Stimulated activated CD8-positive, alpha-beta memory T cell treated with anti-CD3 and anti-CD28 coated beads, Interleukin-2, amount 100 ng/mL, for 48 hours (primary cell): ENCODE results near the gene WDR26.
"Not testable (repeated sequence)": the region's sequence is repeated elsewhere in the genome, so short reads cannot be mapped to it uniquely, and the experiment has no call there.

Experiments
- DNase-seq, 2 donors: peaks; one replicate each; pipeline ENCODE4 v3.0.0-alpha.2; 2020; ENCODE audit warnings: low read depth in 2 of 2

The WDR26 gene

DNA sequence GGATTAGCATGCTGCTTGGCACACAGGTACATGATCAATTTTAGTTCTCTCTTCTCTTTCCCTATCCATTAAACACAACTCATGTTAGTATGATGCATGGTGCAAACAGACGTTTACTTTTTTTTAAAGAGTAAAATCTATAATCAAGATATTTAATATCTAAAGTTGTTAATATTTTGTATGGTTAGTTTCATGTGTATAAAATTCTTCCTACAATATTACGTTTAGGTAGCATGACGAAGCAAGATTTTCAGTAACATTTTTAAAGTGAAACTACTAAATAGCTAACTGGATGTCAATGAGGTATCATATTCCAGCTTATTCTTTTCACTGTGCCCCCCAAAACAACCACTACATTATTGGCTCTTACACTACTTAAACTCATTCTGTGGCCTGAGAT lies 41.3 kb downstream of the WDR26 start:
- no peak for DNase-seq

GRCh38 chr1:224392411-224393249 lies 42.0 kb downstream of the WDR26 start:
- no peak for DNase-seq

- no peak for DNase-seq
Observed at GRCh38 chr1:224390517-224390916, 44.1 kb downstream of the WDR26 start.

DNA sequence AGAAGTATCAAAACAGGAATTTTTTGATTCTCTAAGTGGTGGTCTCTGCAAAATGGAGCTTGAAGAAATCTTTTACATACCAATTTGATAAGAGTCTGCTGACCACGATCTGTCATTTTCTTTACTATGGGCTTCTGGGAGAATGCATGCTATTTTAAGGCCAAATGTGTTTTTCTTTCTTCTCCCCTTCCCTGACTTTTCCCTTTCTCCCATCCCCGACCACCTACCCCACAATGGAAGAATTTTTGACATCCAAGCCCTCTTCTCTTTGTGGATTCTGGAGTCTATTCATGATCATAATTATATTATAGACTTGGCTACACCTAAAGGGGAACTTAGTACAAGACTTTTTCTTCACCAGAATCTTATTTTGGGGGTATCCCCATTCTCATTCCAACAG lies 46.7 kb downstream of the WDR26 start:
- no peak for DNase-seq

DNA sequence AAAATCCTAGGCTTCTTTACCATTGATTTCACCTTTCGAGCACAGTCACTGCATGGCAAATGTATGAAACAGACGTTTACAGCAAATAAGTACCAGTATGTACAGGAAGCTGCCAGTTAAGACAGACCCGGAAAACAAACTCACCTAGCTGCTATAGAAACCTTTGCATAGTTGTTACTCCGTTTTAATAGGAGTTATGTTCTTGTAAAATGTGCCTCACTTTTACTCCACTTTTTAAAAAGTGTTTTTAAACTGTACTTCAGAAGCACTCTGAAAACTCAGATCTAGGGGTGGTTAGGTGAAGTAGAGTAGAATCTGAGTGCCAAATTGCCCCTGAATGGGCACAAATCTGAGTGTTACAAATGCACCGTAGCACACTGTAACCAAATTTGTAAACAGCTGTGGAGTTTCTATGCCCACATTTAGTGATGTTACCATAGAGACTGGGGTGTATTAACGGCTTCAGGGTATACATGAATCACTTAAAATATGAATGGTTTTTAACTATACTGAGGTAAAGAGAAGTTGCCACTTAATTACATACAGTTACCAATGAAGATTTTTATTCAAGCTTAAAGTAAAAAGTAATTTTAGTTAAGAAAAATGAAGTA lies 47.2 kb downstream of the WDR26 start:
- DNase-seq: no peak

- no peak for DNase-seq
Observed at GRCh38 chr1:224383218-224383617, 51.4 kb downstream of the WDR26 start.

DNA sequence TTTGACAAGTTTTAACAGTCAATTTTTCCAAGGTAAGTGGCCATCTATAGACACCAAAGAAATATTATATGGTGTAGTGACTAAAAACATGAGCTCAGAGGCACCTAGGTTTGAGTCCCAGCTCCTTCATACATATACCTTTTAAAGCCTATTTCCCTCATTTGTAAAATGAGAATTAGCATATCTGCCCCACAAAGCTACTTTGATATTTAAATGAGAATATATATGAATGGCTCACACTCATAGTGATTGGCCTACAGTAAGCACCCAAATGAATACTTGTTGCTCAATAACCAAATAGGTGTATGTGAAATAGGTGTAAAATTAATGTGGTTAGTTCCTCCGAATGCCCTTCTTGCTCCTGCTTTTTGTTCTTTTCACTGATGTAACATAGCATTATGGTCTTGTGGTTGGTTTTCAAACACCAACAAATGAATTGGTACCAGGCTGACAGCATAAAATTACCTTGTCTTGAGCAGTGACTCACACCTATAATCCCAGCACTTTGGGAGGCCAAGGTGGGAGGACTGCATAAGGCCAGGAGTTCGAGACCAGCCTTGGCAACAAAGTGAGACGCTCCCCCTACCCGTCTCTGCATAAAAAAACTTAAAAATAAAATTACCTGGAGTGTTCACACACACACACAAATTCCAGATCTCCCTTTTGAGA lies 52.6 kb downstream of the WDR26 start:
- DNase-seq: no peak

DNA sequence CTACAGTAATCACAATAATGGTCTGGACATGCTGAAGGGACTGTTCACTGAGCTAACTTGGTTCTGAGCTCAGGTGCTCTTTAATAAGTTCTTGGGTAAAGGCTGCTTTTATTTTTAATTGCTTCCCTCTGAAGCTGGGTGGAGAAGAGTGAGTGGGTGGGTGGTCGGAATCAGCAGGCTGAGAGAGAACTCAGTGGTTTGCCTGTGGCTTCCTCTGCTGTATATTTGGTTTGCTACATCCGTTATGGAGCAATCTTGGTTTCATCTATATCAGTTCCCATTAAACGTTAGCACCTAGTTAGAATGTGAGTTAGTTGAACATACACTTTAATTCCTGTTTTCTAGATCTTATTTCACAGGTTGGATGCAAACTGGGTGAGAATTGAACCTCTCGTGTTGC lies 54.6 kb downstream of the WDR26 start:
- DNase-seq: peak in 1 of 2 donors; percentile 24

DNA sequence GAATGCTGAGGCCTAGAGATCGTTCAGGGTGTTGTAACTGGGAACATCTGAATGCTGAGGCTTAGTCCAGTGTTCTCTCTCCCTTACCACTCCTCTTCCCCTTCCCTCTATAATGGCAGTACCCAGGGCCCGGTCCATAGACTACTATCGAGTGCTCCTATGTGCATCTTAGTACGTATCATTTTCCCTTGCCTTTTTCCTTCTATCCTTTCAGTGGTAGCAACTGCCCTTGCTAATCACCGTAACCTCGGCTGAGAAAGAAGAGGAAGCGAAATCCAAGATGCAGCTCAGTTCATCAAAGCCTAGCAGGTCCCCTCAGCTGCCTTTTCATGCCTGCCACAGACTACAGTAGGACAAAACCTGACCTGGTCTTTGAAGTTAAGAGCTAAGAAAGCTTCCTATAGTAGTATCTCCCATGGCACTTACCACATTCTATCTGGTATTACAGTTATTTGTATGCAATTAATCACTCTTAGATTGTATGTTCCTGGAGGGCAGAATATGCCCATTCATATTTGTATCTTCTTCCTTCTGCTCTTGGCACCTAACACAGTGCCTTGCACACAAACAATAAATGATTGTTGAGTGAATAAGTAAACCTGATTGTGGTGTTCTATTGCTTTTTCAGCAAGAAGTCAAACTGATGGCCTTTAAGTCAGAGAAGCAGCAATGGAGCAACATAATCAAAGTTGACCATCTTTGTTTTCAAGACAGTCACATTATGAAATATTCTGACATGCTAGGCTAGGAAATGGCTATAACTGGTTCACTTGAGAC lies 55.6 kb downstream of the WDR26 start:
- DNase-seq: no peak

DNA sequence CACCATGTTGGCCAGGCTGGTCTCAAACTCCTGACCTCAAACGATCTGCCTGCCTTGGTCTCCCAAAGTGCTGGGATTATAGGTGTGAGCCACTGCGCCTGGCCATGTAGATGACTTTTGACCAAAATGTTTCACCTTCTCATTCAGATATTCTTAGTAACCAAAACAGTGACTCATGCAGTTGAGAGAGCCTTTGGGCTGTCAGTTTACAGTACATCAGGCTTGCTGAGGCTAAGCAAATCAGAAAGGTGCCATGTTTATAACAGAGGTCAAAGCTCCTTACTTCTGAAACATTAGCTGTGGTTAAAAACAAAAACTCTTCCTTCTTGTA lies 57.0 kb downstream of the WDR26 start:
- no peak for DNase-seq

DNA sequence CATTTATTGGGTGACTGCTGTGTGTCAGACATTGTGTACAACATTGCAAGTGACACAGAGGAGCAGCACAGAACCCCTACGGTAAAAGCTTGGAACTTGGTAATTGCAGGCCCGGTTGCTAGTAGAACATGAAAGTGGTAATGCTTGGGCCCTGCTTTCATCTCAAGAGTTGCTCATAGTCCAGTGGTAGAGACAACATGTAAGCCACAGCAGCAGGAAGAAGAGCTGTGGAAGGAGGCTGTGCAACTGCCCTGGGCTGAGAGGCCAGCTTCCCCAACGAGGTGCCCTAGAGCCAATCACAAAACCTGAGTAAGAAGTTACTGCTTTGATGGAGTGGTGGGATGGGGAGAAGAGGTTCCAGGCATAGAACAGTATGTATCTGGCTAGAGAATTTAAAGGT lies 59.5 kb downstream of the WDR26 start:
- no peak for DNase-seq

DNA sequence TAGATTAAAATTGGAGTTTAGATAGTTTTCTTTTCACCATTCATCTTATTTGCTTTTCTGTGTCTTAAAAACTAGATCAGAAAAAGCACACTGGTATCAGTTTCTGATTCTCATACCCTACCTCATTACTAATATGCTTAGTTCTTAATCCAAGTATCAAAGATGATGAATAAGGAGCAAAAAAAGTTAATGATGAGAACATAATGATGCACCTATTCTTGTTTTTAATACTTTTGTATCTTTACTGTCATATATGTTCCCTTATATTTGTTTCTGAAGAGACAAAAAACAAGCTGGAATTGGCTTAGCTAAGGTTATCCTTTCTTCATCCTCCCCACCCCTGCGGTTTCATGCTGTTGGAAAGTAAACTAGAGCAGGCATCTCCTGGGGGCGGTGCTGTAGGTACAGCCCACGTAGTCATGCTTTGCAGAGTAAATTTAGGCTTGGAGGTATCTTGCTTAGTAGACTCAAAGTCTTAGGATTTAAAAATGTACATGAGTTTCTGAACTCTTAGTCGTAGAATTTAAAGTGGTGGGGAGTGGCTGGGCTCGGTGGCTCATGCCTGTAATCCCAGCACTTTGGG lies 61.5 kb downstream of the WDR26 start:
- no peak for DNase-seq

- DNase-seq: no peak
Observed at GRCh38 chr1:224368409-224368808, 66.2 kb downstream of the WDR26 start.

- no peak for DNase-seq
Observed at GRCh38 chr1:224359207-224359606, 75.4 kb downstream of the WDR26 start.

GRCh38 chr1:224358237-224358636 lies 76.4 kb downstream of the WDR26 start:
- DNase-seq: no peak

DNA sequence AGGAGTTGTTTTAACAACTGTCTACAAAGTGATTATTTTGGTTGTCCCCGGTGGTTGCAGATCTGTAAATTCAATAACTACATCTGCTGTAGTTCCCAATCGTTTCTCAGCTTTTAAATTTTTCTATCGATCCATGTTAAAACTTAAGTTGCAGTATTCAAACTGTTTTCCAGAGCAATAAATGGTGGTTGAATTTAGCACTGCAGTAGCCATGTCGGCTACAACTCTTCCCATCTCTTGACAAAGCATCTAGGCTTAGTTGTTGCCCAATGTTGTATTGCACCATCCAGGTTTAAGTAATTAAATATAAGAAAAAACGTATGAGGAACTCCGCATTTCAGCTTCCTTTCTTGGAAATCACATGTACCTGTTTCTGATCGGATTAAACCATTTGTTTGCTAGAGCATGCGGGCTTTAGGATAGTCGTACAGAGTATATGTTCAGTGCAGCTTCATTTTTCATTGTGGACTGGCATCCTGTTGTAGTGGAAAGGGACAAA lies 76.9 kb downstream of the WDR26 start:
- no peak for DNase-seq

- peak; percentile 83 to 86 for DNase-seq
Observed at GRCh38 chr1:224356685-224357625, 77.6 kb downstream of the WDR26 start, which contains the start of gene CNIH4. Gene CNIH4 (plus strand): TSS chr1:224356879. CDS start chr1:224356925, 46 bp downstream.

- no peak for DNase-seq
Observed at GRCh38 chr1:224353975-224354925, 80.3 kb downstream of the WDR26 start.

GRCh38 chr1:224352436-224353085 lies 82.0 kb downstream of the WDR26 start:
- not testable (repeated sequence) for DNase-seq
